MCF 10A (cell line): ENCODE results near the gene MKNK1. TPM values are rescaled to one million over a fixed set of nuclear protein-coding genes. Genes with fewer than 3 reads are reported as not detected.

Experiments used
- BruUV-seq: library from RNA; stranded (reverse); fragments of 400-500 nt; replicated peaks from 2 replicates; lab custom pipeline; 2021; lab: Mats Ljungman, UMichigan
- CTCF ChIA-PET: fragments of 300-600 bp; sonication (Branson Sonifier 250); formaldehyde crosslinking; extraction: SDS; loops from one replicate; lab custom pipeline; 2021; ENCODE audit warnings: antibody characterized with exemption, inconsistent platforms; lab: Yijun Ruan, JAX
- POLR2A ChIA-PET: fragments of 300-600, 350-650 bp; sonication (Branson Sonifier 250); formaldehyde crosslinking; extraction: SDS; loops from one replicate; lab custom pipeline; 2020; ENCODE audit warnings: antibody characterized with exemption, inconsistent platforms; lab: Yijun Ruan, JAX
- DNase-seq: peaks from one replicate; pipeline ENCODE4 v3.0.0-alpha.2; 2018; ENCODE audit not compliant: unreplicated experiment
- H3K27ac Mint-ChIP-seq: one replicate; pipeline ENCODE4 v1.8.0; 2022; ENCODE audit warnings: mild to moderate bottlenecking, low read depth, mixed read lengths; ENCODE audit not compliant: unreplicated experiment
- H3K27me3 Mint-ChIP-seq: one replicate; pipeline ENCODE4 v1.8.0; 2022; ENCODE audit warnings: mixed read lengths; ENCODE audit not compliant: insufficient read depth, unreplicated experiment
- H3K36me3 Mint-ChIP-seq: one replicate; pipeline ENCODE4 v1.8.0; 2022; ENCODE audit warnings: mild to moderate bottlenecking, moderate library complexity, mixed read lengths; ENCODE audit not compliant: insufficient read depth, unreplicated experiment
- H3K4me1 Mint-ChIP-seq: one replicate; pipeline ENCODE4 v1.8.0; 2022; ENCODE audit warnings: mixed read lengths; ENCODE audit not compliant: insufficient read depth, unreplicated experiment
- H3K4me3 Mint-ChIP-seq: one replicate; pipeline ENCODE4 v1.8.0; 2022; ENCODE audit warnings: mild to moderate bottlenecking, moderate library complexity, mixed read lengths; ENCODE audit not compliant: unreplicated experiment
- H3K9me3 Mint-ChIP-seq: one replicate; pipeline ENCODE4 v1.8.0; 2022; ENCODE audit warnings: mixed read lengths; ENCODE audit not compliant: unreplicated experiment
- intact Hi-C: fragments of 100-400 bp; cut with micrococcal nuclease; formaldehyde crosslinking; loops from 2 replicates; pipeline ENCODE4 v1.14.1; 2022
- total RNA-seq: library from RNA; stranded (reverse); gene quantifications from 2 replicates; pipeline ENCODE4 v1.2.3, GENCODE V29; 2022
- TF ChIP-seq, protein P1 (sequence below): fragments of 200-600 bp; IDR thresholded peaks from one replicate; pipeline ENCODE4 v1.8.0; 2022; ENCODE audit warnings: antibody characterized with exemption, mild to moderate bottlenecking; ENCODE audit not compliant: unreplicated experiment

The MKNK1 gene
- total RNA-seq, 1 experiment from 2014 or later = 25.6 TPM

DNA sequence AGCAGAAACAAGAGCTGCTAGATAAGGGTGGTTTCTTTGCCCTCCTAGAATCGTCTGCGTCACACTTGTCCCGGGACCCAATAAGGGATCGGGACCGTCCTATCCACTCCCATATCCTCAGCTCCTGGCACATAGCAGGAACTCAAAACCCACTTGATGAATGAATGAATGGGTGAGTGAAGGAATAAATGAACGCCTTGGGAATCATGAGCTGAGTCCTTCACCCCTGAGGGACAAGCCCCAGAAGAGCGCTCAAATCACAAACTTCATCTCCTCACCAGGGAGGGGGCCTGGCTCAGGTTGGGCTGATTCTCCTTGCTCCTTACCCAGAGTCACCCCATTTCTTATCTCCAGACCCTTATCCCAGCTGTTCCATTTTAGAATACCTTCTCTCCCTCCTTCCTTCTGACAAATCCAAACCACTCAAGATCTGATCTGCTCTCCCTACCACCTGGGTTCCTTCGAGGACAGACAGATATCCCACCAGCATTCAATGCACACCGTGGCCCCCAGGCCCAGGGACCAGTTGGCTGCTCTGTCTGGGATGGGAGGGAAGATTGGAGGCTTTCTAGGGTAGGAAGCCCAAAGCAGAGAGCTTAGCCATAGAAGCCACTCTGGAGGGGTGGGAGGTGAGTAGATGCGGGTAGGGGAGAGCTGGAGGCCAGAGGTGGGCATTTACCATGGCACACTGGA, 13.2 kb upstream of the MKNK1 start:
- H3K9me3 Mint-ChIP-seq = no peaks in the 10 kb centered on the region
- H3K4me3 Mint-ChIP-seq = peak overlapping the region; percentile 86
- intact Hi-C loops = no loop called here
- no peaks in the 10 kb centered on the region for H3K27me3 Mint-ChIP-seq
- CTCF ChIA-PET = interaction anchor here (0.6 to 1.4 kb wide), 5 partner anchors 13 to 1569 kb away, joined by 3 to 7 read pairs (median 3); partner anchors contain the start of gene MKNK1
- H3K36me3 Mint-ChIP-seq = no peaks in the 10 kb centered on the region
- H3K4me1 Mint-ChIP-seq = peaks cover 28% of the 10 kb centered on the region
- POLR2A ChIA-PET = interaction anchor here (0.6 to 5.6 kb wide), 10 partner anchors 13 to 717 kb away, joined by 3 to 73 read pairs (median 4); partner anchors contain the start of genes EFCAB14 and MKNK1
- peak overlapping the region; percentile 88 for H3K27ac Mint-ChIP-seq
- DNase-seq = no peak
- no TSS peak for BruUV-seq
- TF ChIP-seq, protein P1, sequence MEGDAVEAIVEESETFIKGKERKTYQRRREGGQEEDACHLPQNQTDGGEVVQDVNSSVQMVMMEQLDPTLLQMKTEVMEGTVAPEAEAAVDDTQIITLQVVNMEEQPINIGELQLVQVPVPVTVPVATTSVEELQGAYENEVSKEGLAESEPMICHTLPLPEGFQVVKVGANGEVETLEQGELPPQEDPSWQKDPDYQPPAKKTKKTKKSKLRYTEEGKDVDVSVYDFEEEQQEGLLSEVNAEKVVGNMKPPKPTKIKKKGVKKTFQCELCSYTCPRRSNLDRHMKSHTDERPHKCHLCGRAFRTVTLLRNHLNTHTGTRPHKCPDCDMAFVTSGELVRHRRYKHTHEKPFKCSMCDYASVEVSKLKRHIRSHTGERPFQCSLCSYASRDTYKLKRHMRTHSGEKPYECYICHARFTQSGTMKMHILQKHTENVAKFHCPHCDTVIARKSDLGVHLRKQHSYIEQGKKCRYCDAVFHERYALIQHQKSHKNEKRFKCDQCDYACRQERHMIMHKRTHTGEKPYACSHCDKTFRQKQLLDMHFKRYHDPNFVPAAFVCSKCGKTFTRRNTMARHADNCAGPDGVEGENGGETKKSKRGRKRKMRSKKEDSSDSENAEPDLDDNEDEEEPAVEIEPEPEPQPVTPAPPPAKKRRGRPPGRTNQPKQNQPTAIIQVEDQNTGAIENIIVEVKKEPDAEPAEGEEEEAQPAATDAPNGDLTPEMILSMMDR = no peak

DNA sequence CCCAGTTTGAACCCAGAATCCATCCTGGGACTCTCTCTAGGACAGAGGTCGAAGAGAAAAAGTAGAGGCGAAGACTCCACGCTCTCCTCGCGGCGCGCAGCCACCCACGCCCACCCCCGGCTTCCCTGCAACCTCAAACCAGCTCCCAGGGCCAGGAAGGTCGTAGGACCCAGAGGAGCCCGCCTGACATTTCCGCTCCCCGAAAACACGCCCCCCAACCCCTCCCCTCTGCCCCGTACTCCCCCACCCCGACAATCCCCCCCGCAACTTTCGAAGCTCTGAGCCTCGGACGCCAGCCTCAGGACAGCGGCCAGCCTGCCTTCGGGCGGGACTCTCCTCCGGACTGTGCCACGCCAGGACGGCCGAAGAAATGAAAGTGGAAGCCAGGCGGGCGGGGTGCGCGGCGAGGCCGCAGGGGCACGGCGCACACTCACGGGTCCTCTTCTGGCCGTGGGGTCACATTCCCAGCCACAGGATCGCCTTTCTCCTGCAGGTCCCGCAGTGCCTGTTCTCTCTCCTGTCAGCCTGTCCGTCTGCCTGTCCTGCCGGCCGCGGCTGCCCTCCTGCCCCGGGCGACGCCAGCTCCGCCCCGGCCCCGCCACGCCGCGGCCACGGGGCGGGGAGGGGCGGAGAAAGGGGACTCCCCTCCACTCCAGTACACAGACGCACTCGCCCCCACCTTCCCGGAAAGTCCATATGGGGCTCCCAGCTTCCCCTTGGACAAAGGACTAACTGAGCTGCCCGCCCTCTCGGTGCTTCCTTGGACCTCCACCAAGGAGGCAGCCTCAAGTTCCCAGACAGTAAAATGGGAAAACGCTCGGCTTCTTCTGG, 12.4 kb upstream of the MKNK1 start, which contains the start of gene MOB3C:
MOB3C (minus strand) TSS at position 535 of the 831 bp plus-strand sequence. CDS start 3,490 bp downstream, outside the sequence.
- CTCF ChIA-PET = interaction anchor here (0.6 to 1.4 kb wide), 6 partner anchors 12 to 182 kb away, joined by 3 to 6 read pairs (median 4); partner anchors contain the start of gene MKNK1
- H3K27me3 Mint-ChIP-seq = no peaks in the 10 kb centered on the region
- H3K9me3 Mint-ChIP-seq = no peaks in the 10 kb centered on the region
- TF ChIP-seq, protein P1 = no peak
- H3K4me1 Mint-ChIP-seq = peaks cover 30% of the 10 kb centered on the region
- H3K36me3 Mint-ChIP-seq = no peaks in the 10 kb centered on the region
- intact Hi-C loops = no loop called here
- peak; percentile 77 for DNase-seq
- POLR2A ChIA-PET = interaction anchor here (0.6 to 5.6 kb wide), 11 partner anchors 12 to 718 kb away, joined by 3 to 73 read pairs (median 3); partner anchors contain the start of genes EFCAB14 and MKNK1
- peak within 1 kb of the TSS; percentile 88 for H3K27ac Mint-ChIP-seq
- H3K4me3 Mint-ChIP-seq = peak within 1 kb of the TSS; percentile 86
- no TSS peak for BruUV-seq

- TF ChIP-seq, protein P1 = no peak
Observed at GRCh38 chr1:46615735-46616134, 11.7 kb upstream of the MKNK1 start.

More at GRCh38 chr1:46615735-46616134, 11.7 kb upstream of the MKNK1 start:
- Mint-ChIP-seq H3K27ac (peak overlapping the region; percentile 88), H3K36me3 (no peaks in the 10 kb centered on the region), H3K4me1 (peaks cover 34% of the 10 kb centered on the region), H3K9me3 (no peaks in the 10 kb centered on the region), H3K27me3 (no peaks in the 10 kb centered on the region), H3K4me3 (peak overlapping the region; percentile 86)
- ChIA-PET CTCF (interaction anchor here (0.6 to 1.3 kb wide), 3 partner anchors 11 to 182 kb away, joined by 3 to 6 read pairs (median 4); partner anchors contain the start of gene MKNK1), POLR2A (interaction anchor here (0.6 to 5.6 kb wide), 5 partner anchors 11 to 401 kb away, joined by 3 to 73 read pairs (median 3); partner anchors contain the start of gene MKNK1)
- DNase-seq = no peak
- intact Hi-C loops = no loop called here
- no TSS peak for BruUV-seq
